H9 (cell line): Measurements from ENCODE around the gene SPTA1. TPM values are rescaled to one million over a fixed set of nuclear protein-coding genes. Genes with fewer than 3 reads are reported as not detected.

Source experiments
- DNase-seq: peaks from one replicate; pipeline ENCODE4 v3.0.0-alpha.2; 2017
- H2AFZ ChIP-seq: one replicate; pipeline ENCODE4 v1.6.1; 2013; ENCODE audit warnings: mild to moderate bottlenecking, low read length, control low read depth, moderate library complexity
- H2AK5ac ChIP-seq: 2 replicates; pipeline ENCODE4 v1.6.1; 2013; ENCODE audit warnings: low read length, control low read depth, mixed read lengths; ENCODE audit not compliant: insufficient read length
- H2BK120ac ChIP-seq: one replicate; pipeline ENCODE4 v1.6.1; 2013; ENCODE audit warnings: low read depth, mild to moderate bottlenecking, low read length, control low read depth, inconsistent platforms; ENCODE audit not compliant: poor library complexity, severe bottlenecking
- H2BK12ac ChIP-seq: 2 replicates; pipeline ENCODE4 v1.6.1; 2013; ENCODE audit warnings: low read length, control low read depth, mixed read lengths, low read depth; ENCODE audit not compliant: insufficient read length
- H2BK15ac ChIP-seq: 2 replicates; pipeline ENCODE4 v1.6.1; 2013; ENCODE audit warnings: low read depth, low read length, control low read depth
- H2BK20ac ChIP-seq: one replicate; pipeline ENCODE4 v1.6.1; 2013; ENCODE audit warnings: low read depth, mild to moderate bottlenecking, low read length, control low read depth, inconsistent platforms; ENCODE audit not compliant: poor library complexity, severe bottlenecking
- H2BK5ac ChIP-seq: 2 replicates; pipeline ENCODE4 v1.6.1; 2013; ENCODE audit warnings: low read length, control low read depth, mixed read lengths; ENCODE audit not compliant: insufficient read length
- H3K14ac ChIP-seq: 2 replicates; pipeline ENCODE4 v1.6.1; 2013; ENCODE audit warnings: low read length, control low read depth; ENCODE audit not compliant: insufficient read depth
- H3K18ac ChIP-seq: 2 replicates; pipeline ENCODE4 v1.6.1; 2013; ENCODE audit warnings: low read depth, mild to moderate bottlenecking, mixed read lengths, low read length, control low read depth; ENCODE audit not compliant: insufficient read length
- H3K23ac ChIP-seq: 2 replicates; pipeline ENCODE4 v1.6.1; 2013; ENCODE audit warnings: low read length, control low read depth, mixed read lengths, low read depth; ENCODE audit not compliant: insufficient read length
- H3K23me2 ChIP-seq: 2 replicates; pipeline ENCODE4 v1.6.1; 2013; ENCODE audit warnings: low read depth, mild to moderate bottlenecking, mixed read lengths, low read length, control low read depth; ENCODE audit not compliant: insufficient read length, poor library complexity, severe bottlenecking
- H3K27ac ChIP-seq: 2 replicates; pipeline ENCODE4 v1.5.1; 2013; ENCODE audit warnings: low read length, control low read depth, mixed read lengths, low read depth; ENCODE audit not compliant: insufficient read length
- H3K27me3 ChIP-seq: 2 replicates; pipeline ENCODE4 v1.6.1; 2013; ENCODE audit warnings: low read length, control low read depth, inconsistent platforms; ENCODE audit not compliant: insufficient read depth
- H3K4ac ChIP-seq: 2 replicates; pipeline ENCODE4 v1.6.1; 2013; ENCODE audit warnings: low read depth, mild to moderate bottlenecking, control low read depth, inconsistent platforms, low read length, moderate library complexity
- H3K4me1 ChIP-seq: 2 replicates; pipeline ENCODE4 v1.6.1; 2013; ENCODE audit warnings: low read length, control low read depth, inconsistent platforms; ENCODE audit not compliant: insufficient read depth
- H3K4me2 ChIP-seq: 2 replicates; pipeline ENCODE4 v1.6.1; 2013; ENCODE audit warnings: low read length, control low read depth, mixed read lengths; ENCODE audit not compliant: insufficient read length, insufficient read depth
- H3K56ac ChIP-seq: 2 replicates; pipeline ENCODE4 v1.6.1; 2013; ENCODE audit warnings: low read depth, mild to moderate bottlenecking, mixed read lengths, low read length, control low read depth; ENCODE audit not compliant: insufficient read length
- H3K79me1 ChIP-seq: 2 replicates; pipeline ENCODE4 v1.6.1; 2013; ENCODE audit warnings: low read depth, mild to moderate bottlenecking, moderate library complexity, low read length, control low read depth, inconsistent platforms; ENCODE audit not compliant: insufficient read depth, poor library complexity, severe bottlenecking
- H3K79me2 ChIP-seq: 2 replicates; pipeline ENCODE4 v1.6.1; 2013; ENCODE audit warnings: low read length, control low read depth, inconsistent platforms; ENCODE audit not compliant: insufficient read depth
- H3K9ac ChIP-seq: 2 replicates; pipeline ENCODE4 v1.6.1; 2013; ENCODE audit warnings: low read length, control low read depth, mixed read lengths; ENCODE audit not compliant: insufficient read length; ENCODE audit errors: extremely low read depth
- H3K9me3 ChIP-seq: one replicate; pipeline ENCODE4 v1.6.1; 2013; ENCODE audit warnings: low read depth, low read length, inconsistent platforms; ENCODE audit not compliant: control insufficient read depth
- H3T11ph ChIP-seq: one replicate; pipeline ENCODE4 v1.6.1; 2013; ENCODE audit warnings: mild to moderate bottlenecking, low read length, control low read depth, inconsistent platforms
- H4K20me1 ChIP-seq: one replicate; pipeline ENCODE4 v1.6.1; 2013; ENCODE audit not compliant: control insufficient read depth, insufficient read length, insufficient read depth
- H4K5ac ChIP-seq: 2 replicates; pipeline ENCODE4 v1.6.1; 2013; ENCODE audit warnings: low read depth, mild to moderate bottlenecking, mixed read lengths, low read length, control low read depth; ENCODE audit not compliant: insufficient read length
- H4K8ac ChIP-seq: replicated peaks from 2 replicates; pipeline ENCODE4 v1.6.1; 2013; ENCODE audit warnings: low read length, control low read depth, mixed read lengths, low read depth; ENCODE audit not compliant: insufficient read length
- H4K91ac ChIP-seq: 2 replicates; pipeline ENCODE4 v1.6.1; 2013; ENCODE audit warnings: low read depth, mild to moderate bottlenecking, moderate library complexity, mixed read lengths, low read length, control low read depth; ENCODE audit not compliant: insufficient read length
- H3K27ac Mint-ChIP-seq, 3 experiments: 2 replicates in 2 of 3; 3 replicates in 1 of 3; pipeline ENCODE4 v1.8.0; 2020 to 2021; ENCODE audit warnings: mixed read lengths in 3 of 3, mild to moderate bottlenecking in 1 of 3, moderate library complexity in 1 of 3
- H3K27me3 Mint-ChIP-seq: 2 replicates; pipeline ENCODE4 v1.8.0; 2021; ENCODE audit warnings: low read depth, mild to moderate bottlenecking, moderate library complexity, mixed read lengths
- H3K36me3 Mint-ChIP-seq, 3 experiments: 2 replicates in 2 of 3; 3 replicates in 1 of 3; pipeline ENCODE4 v1.8.0; 2020 to 2021; ENCODE audit warnings: low read depth in 3 of 3, mixed read lengths in 3 of 3; ENCODE audit not compliant: insufficient read depth in 1 of 3
- H3K4me1 Mint-ChIP-seq, 2 experiments: 2 replicates each; pipeline ENCODE4 v1.8.0; 2020; ENCODE audit warnings: mixed read lengths in 2 of 2
- H3K4me3 Mint-ChIP-seq, 2 experiments: 2 replicates in 1 of 2; 3 replicates in 1 of 2; pipeline ENCODE4 v1.8.0; 2020 to 2021; ENCODE audit warnings: mild to moderate bottlenecking in 2 of 2, mixed read lengths in 2 of 2, moderate library complexity in 1 of 2
- H3K9me3 Mint-ChIP-seq, 2 experiments: 2 replicates in 1 of 2; 3 replicates in 1 of 2; pipeline ENCODE4 v1.8.0; 2020; ENCODE audit warnings: mild to moderate bottlenecking in 2 of 2, mixed read lengths in 2 of 2, moderate library complexity in 1 of 2
- CTCF ChIP-seq: fragments of 200-600 bp; sonication (generic); conservative IDR thresholded peaks from 3 replicates; pipeline ENCODE4 v1.8.0; 2021; ENCODE audit warnings: antibody characterized with exemption, mild to moderate bottlenecking
- WGBS: extraction: QIAGEN DNeasy Blood & Tissue Kit; methylation state at CpG from one replicate; pipeline ENCODE4 v1.1.7; 2013; ENCODE audit warnings: missing lambda C conversion rate, low lambda C conversion rate, mixed read lengths; ENCODE audit not compliant: insufficient read length; ENCODE audit errors: extremely low coverage; 5-methylcytosine and 5-hydroxymethylcytosine counted together
- total RNA-seq: library from RNA; stranded (reverse); gene quantifications from 2 replicates; pipeline ENCODE4 v1.2.1, GENCODE V29; 2021

SPTA1 gene
- total RNA-seq, 1 experiment from 2014 or later: not detected

DNA sequence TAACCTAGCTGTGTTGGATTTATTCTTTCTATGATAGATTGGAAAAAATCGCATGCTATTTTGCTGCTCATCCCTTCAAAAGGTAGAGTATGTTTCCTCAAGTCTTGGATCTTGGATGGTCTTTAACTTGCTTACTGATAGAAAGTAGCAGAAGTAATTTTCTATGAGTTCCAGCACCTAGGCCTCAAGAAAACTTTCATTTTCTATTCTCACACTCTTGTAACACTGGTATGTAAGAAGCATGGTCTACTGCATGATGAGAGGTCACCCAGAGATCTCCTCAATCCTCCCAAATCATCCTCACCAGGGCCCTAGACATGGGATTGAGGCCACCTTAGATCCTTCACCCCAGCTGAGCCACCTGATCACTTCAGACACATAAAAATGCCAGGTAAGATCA lies 7.2 kb downstream of the SPTA1 start:
- H4K8ac ChIP-seq: no peak overlapping the region
- Mint-ChIP-seq H3K27me3 (peaks cover 1% of the 10 kb centered on the region; the same call in 1 of the 2 replicates), H3K36me3 (no peaks in the 10 kb centered on the region), H3K27ac (no peak overlapping the region), H3K4me1 (no peaks in the 10 kb centered on the region), H3K4me3 (no peak overlapping the region), H3K9me3 (no peaks in the 10 kb centered on the region)
- WGBS: no CpG with 5 or more reads among the region's 1 CpG
- no peaks in the 10 kb centered on the region for H3K27me3 ChIP-seq
- no peak overlapping the region for H2BK15ac ChIP-seq
- H4K20me1 ChIP-seq: no peaks in the 10 kb centered on the region
- H3K23ac ChIP-seq: no peak overlapping the region
- H3K9ac ChIP-seq: no peak overlapping the region
- H3K4ac ChIP-seq: no peak overlapping the region
- no peak overlapping the region for H2AFZ ChIP-seq
- no peak overlapping the region for H4K91ac ChIP-seq
- H3K79me1 ChIP-seq: no peaks in the 10 kb centered on the region
- no peaks in the 10 kb centered on the region for H3K79me2 ChIP-seq
- no peak overlapping the region for H2BK120ac ChIP-seq
- H3K18ac ChIP-seq: no peak overlapping the region
- H2BK5ac ChIP-seq: no peak overlapping the region
- H3K14ac ChIP-seq: no peak overlapping the region
- H3K27ac ChIP-seq: no peak overlapping the region
- H3K4me2 ChIP-seq: no peak overlapping the region
- no peak overlapping the region for H2AK5ac ChIP-seq
- no peak overlapping the region for H2BK12ac ChIP-seq
- H3K4me1 ChIP-seq: no peaks in the 10 kb centered on the region
- no peak overlapping the region for H3K56ac ChIP-seq
- no peaks in the 10 kb centered on the region for H3K23me2 ChIP-seq
- DNase-seq: no peak
- no peaks in the 10 kb centered on the region for H3K9me3 ChIP-seq
- H2BK20ac ChIP-seq: no peak overlapping the region
- TF ChIP-seq CTCF: no peak
- no peak overlapping the region for H3T11ph ChIP-seq
- H4K5ac ChIP-seq: no peak overlapping the region
